ENCODE results near the gene PXYLP1. TPM values are rescaled to one million over a fixed set of nuclear protein-coding genes. Genes with fewer than 3 reads are reported as not detected.

The PXYLP1 gene
- total RNA-seq, 1 experiment from 2014 or later: 11.3 TPM

DNA sequence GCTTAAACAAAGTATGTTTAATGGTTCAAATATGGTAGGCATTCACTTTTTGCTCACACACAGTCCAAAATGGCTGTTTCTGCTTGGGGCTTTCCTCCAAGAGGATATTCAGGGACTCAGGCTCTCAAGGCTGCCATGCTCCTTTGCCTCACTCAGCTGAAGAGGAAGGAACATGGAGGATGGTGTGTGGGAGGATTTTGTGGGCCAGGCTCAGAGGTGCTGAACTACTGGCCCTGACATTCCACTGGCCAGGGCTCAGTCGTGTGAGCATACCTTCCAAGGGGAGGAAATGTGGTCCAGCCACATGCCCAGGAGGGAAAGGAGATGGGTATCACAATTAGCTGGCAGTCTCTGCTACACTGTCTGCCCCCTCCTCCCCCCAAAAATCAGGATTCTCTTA lies 8.7 kb downstream of the PXYLP1 start:
- Histone ChIP-seq H3K4me3 (ENCODE audit: low read depth, low read length, poor library complexity, severe bottlenecking) (no peak overlapping the region), H3K9me3 (ENCODE audit: low read depth, low read length, poor library complexity, severe bottlenecking) (no peaks in the 10 kb centered on the region), H3K36me3 (ENCODE audit: insufficient read depth, low read length, poor library complexity, severe bottlenecking) (no peaks in the 10 kb centered on the region), H3K27me3 (replicated peaks; ENCODE audit: insufficient read depth, low read depth, low read length, poor library complexity) (no peaks in the 10 kb centered on the region), H3K27ac (ENCODE audit: low read depth, low read length, poor library complexity, severe bottlenecking) (no peak overlapping the region), H3K4me1 (ENCODE audit: insufficient read depth, low read length, poor library complexity, severe bottlenecking) (peaks cover 25% of the 10 kb centered on the region)
- CTCF ChIA-PET: interaction anchor here (1.1 kb wide), 1 partner anchor 8 kb away, joined by 9 read pairs; the partner anchor contains the start of gene PXYLP1
- no TSS peak for BruUV-seq (replicated peaks)
- POLR2A ChIA-PET (ENCODE audit: low non-redundant PET): no interaction called here
- intact Hi-C loops (cut with micrococcal nuclease; ENCODE audit: unreplicated experiment): no loop called here
- no peak for TF ChIP-seq EZH2 (IDR thresholded peaks at IDR 0.05; ENCODE audit: borderline replicate concordance, low read depth, low read length, poor library complexity, severe bottlenecking)
- TF ChIP-seq, protein P1, sequence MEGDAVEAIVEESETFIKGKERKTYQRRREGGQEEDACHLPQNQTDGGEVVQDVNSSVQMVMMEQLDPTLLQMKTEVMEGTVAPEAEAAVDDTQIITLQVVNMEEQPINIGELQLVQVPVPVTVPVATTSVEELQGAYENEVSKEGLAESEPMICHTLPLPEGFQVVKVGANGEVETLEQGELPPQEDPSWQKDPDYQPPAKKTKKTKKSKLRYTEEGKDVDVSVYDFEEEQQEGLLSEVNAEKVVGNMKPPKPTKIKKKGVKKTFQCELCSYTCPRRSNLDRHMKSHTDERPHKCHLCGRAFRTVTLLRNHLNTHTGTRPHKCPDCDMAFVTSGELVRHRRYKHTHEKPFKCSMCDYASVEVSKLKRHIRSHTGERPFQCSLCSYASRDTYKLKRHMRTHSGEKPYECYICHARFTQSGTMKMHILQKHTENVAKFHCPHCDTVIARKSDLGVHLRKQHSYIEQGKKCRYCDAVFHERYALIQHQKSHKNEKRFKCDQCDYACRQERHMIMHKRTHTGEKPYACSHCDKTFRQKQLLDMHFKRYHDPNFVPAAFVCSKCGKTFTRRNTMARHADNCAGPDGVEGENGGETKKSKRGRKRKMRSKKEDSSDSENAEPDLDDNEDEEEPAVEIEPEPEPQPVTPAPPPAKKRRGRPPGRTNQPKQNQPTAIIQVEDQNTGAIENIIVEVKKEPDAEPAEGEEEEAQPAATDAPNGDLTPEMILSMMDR (conservative IDR thresholded peaks at IDR 0.05; ENCODE audit: low read depth, low read length): no peak
- DNase-seq (ENCODE audit: low spot score): no peak

DNA sequence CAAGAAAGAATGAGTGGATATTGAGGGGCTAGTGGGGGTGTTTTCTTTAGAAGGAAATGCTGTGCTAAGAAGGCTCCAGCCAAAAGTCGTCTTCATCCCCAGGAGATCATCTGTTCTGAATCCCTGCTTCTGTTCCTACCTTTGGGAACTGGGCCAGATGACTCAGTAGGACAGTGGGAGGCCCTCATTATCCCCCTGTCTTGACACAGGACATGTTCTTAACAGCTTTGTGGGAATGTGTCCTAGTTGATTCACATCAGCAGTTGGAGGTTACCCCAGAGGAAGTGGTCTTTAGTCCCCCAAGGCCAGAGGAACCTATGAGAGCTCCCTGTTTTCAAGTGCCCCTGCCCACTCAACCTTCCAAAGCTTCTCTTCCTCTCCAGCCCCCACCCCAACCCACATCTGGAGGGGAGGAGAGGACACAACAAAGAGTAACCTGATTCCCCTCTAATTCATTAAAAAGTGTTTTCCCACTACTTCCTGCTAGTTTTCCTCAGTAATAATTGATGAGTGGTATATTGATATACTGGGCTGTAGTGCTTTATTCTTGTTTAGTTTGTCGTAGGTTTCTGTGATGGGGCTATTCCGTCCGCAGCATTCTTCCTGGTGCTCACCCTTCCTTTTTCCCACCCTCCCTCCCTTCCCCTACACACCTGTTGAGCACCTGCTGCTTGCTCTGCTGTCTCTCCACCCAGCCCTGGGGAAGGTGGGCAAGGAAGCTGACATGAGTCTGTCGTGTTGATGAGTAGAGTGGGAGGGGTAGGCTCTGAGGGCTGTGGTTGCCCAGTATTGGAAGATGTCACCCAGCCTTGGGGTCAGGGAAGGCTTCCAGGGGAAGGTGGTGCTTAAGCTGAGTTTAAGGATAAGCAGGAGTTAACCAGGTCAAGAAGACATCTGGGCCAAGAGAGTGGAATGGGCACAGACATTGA lies 9.3 kb downstream of the PXYLP1 start:
- TF ChIP-seq, protein P1 (conservative IDR thresholded peaks at IDR 0.05; ENCODE audit: low read depth, low read length): no peak
- no peak for TF ChIP-seq EZH2 (IDR thresholded peaks at IDR 0.05; ENCODE audit: borderline replicate concordance, low read depth, low read length, poor library complexity, severe bottlenecking)
- intact Hi-C loops (cut with micrococcal nuclease; ENCODE audit: unreplicated experiment): no loop called here
- H3K9me3 ChIP-seq (ENCODE audit: low read depth, low read length, poor library complexity, severe bottlenecking): no peaks in the 10 kb centered on the region
- no peaks in the 10 kb centered on the region for H3K27me3 ChIP-seq (replicated peaks; ENCODE audit: insufficient read depth, low read depth, low read length, poor library complexity)
- no peak overlapping the region for H3K4me3 ChIP-seq (ENCODE audit: low read depth, low read length, poor library complexity, severe bottlenecking)
- no peak overlapping the region for H3K27ac ChIP-seq (ENCODE audit: low read depth, low read length, poor library complexity, severe bottlenecking)
- ChIA-PET CTCF (interaction anchor here (1.1 kb wide), 1 partner anchor 9 kb away, joined by 9 read pairs; the partner anchor contains the start of gene PXYLP1), POLR2A (ENCODE audit: low non-redundant PET) (no interaction called here)
- H3K36me3 ChIP-seq (ENCODE audit: insufficient read depth, low read length, poor library complexity, severe bottlenecking): no peaks in the 10 kb centered on the region
- H3K4me1 ChIP-seq (ENCODE audit: insufficient read depth, low read length, poor library complexity, severe bottlenecking): peaks cover 25% of the 10 kb centered on the region
- peak; percentile 73 for DNase-seq (ENCODE audit: low spot score)
- no TSS peak for BruUV-seq (replicated peaks)

DNA sequence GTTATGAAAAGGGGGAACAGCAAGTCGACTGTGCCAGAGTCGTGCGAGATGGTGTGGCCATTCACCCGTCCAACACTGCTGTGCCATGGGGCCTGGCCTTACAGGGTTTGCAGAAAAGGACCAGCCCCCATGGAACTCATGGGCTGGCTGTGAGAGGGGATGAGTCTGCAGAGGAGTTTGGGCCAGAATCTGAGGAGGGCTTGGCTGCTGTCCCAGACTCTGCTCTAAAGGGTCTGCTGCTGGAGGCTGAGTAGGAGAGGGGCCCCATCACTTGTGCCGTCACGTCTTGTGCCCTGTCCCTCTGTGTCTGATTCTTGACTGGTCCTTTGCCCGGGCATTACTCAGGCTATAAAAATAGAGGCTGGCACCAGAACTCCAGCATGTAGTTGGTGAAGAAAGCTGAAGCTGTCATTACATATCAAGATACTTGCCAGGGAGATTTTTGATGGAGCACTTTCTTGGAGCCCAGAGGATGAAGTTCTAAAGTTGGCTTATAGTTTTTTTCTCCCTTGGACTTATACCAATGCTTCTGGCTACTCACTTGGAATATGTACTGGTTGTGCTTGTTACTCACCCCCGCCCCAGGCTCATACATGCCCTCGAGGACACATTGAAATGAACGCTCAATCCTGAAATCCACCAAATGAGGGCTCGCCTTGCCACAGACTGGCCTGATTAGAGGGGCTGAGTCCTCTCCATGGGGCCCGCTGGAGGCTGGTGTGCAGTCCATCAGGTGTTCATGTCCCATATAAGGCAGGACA lies 10.2 kb downstream of the PXYLP1 start:
- CTCF ChIA-PET: no interaction called here
- no peaks in the 10 kb centered on the region for H3K36me3 ChIP-seq (ENCODE audit: insufficient read depth, low read length, poor library complexity, severe bottlenecking)
- TF ChIP-seq, protein P1 (conservative IDR thresholded peaks at IDR 0.05; ENCODE audit: low read depth, low read length): no peak
- TF ChIP-seq EZH2 (IDR thresholded peaks at IDR 0.05; ENCODE audit: borderline replicate concordance, low read depth, low read length, poor library complexity, severe bottlenecking): no peak
- H3K4me3 ChIP-seq (ENCODE audit: low read depth, low read length, poor library complexity, severe bottlenecking): no peak overlapping the region
- no peaks in the 10 kb centered on the region for H3K9me3 ChIP-seq (ENCODE audit: low read depth, low read length, poor library complexity, severe bottlenecking)
- POLR2A ChIA-PET (ENCODE audit: low non-redundant PET): no interaction called here
- intact Hi-C loops (cut with micrococcal nuclease; ENCODE audit: unreplicated experiment): no loop called here
- no peak for DNase-seq (ENCODE audit: low spot score)
- H3K27ac ChIP-seq (ENCODE audit: low read depth, low read length, poor library complexity, severe bottlenecking): no peak overlapping the region
- H3K27me3 ChIP-seq (replicated peaks; ENCODE audit: insufficient read depth, low read depth, low read length, poor library complexity): no peaks in the 10 kb centered on the region
- H3K4me1 ChIP-seq (ENCODE audit: insufficient read depth, low read length, poor library complexity, severe bottlenecking): peaks cover 25% of the 10 kb centered on the region
- BruUV-seq (replicated peaks): no TSS peak

Data from A673 (cell line).